GM23338 (cell line): ENCODE measurements around the gene HLCS. TPM values are rescaled to one million over a fixed set of nuclear protein-coding genes. Genes with fewer than 3 reads are reported as not detected.

Experiments used
- ATAC-seq: fragments of 200-7000 bp; cut with Tn5 transposase; 3 replicates; pipeline ENCODE4 v1.9.1; 2020
- DNase-seq: peaks from one replicate; pipeline ENCODE4 v3.0.0-alpha.2; 2015; ENCODE audit warnings: low spot score
- H2AFZ ChIP-seq: fragments of 200-600 bp; sonication (generic); 2 replicates; pipeline ENCODE4 v1.8.0; 2016; ENCODE audit warnings: antibody characterized with exemption, mild to moderate bottlenecking, moderate library complexity
- H3F3A ChIP-seq: fragments of 200-600 bp; sonication (generic); replicated peaks from 2 replicates; pipeline ENCODE4 v1.8.0; 2017; ENCODE audit warnings: antibody characterized with exemption, mixed run types, low read depth
- H3K27ac ChIP-seq: fragments of 200-600 bp; sonication (generic); 2 replicates; pipeline ENCODE4 v1.6.1; 2016; ENCODE audit warnings: low read depth
- H3K27me3 ChIP-seq: fragments of 200-600 bp; sonication (generic); 2 replicates; pipeline ENCODE4 v1.8.0; 2016; ENCODE audit warnings: mild to moderate bottlenecking, mixed run types, moderate library complexity; ENCODE audit not compliant: insufficient read depth
- H3K36me3 ChIP-seq: fragments of 200-600 bp; sonication (generic); 2 replicates; pipeline ENCODE4 v1.8.0; 2016; ENCODE audit warnings: mild to moderate bottlenecking; ENCODE audit not compliant: insufficient read depth
- H3K4me1 ChIP-seq: fragments of 200-600 bp; sonication (generic); 2 replicates; pipeline ENCODE4 v1.8.0; 2016; ENCODE audit warnings: mild to moderate bottlenecking, moderate library complexity; ENCODE audit not compliant: insufficient read depth
- H3K4me2 ChIP-seq: fragments of 200-600 bp; sonication (generic); 2 replicates; pipeline ENCODE4 v1.7.1; 2017; ENCODE audit warnings: mixed run types
- H3K4me3 ChIP-seq: fragments of 200-600 bp; sonication (generic); 2 replicates; pipeline ENCODE4 v1.6.1; 2016; ENCODE audit warnings: mixed run types
- H3K79me2 ChIP-seq: fragments of 200-600 bp; sonication (generic); replicated peaks from 2 replicates; pipeline ENCODE4 v1.8.0; 2017; ENCODE audit warnings: mild to moderate bottlenecking; ENCODE audit not compliant: insufficient read depth
- H3K9me2 ChIP-seq: fragments of 200-600 bp; sonication (generic); 2 replicates; pipeline ENCODE4 v1.8.0; 2017; ENCODE audit not compliant: insufficient read depth
- H4K20me1 ChIP-seq: fragments of 200-600 bp; sonication (generic); replicated peaks from 2 replicates; pipeline ENCODE4 v1.8.0; 2017; ENCODE audit warnings: mild to moderate bottlenecking; ENCODE audit not compliant: insufficient read depth
- H3K27ac Mint-ChIP-seq: 2 replicates; pipeline ENCODE4 v1.8.0; 2020; ENCODE audit warnings: inconsistent platforms, mild to moderate bottlenecking, moderate library complexity, mixed read lengths
- H3K27me3 Mint-ChIP-seq: 3 replicates; pipeline ENCODE4 v1.8.0; 2022; ENCODE audit warnings: low read depth, mild to moderate bottlenecking, moderate library complexity, mixed read lengths, inconsistent platforms; ENCODE audit not compliant: insufficient read depth, poor library complexity
- H3K36me3 Mint-ChIP-seq: 3 replicates; pipeline ENCODE4 v1.8.0; 2021; ENCODE audit warnings: low read depth, mild to moderate bottlenecking, inconsistent platforms, moderate library complexity, mixed read lengths
- H3K4me1 Mint-ChIP-seq: 3 replicates; pipeline ENCODE4 v1.8.0; 2020; ENCODE audit warnings: mild to moderate bottlenecking, inconsistent platforms, mixed read lengths
- H3K4me3 Mint-ChIP-seq: 3 replicates; pipeline ENCODE4 v1.8.0; 2021; ENCODE audit warnings: moderate library complexity, mild to moderate bottlenecking, inconsistent platforms, mixed read lengths
- H3K9me3 Mint-ChIP-seq: 3 replicates; pipeline ENCODE4 v1.8.0; 2020; ENCODE audit warnings: moderate library complexity, mild to moderate bottlenecking, inconsistent platforms, mixed read lengths
- CREB1 ChIP-seq: fragments of 250-450 bp; sonication (Bioruptor Pico); IDR thresholded peaks from 2 replicates; pipeline ENCODE4 v1.5.0; 2020; ENCODE audit warnings: low read depth, mild to moderate bottlenecking, moderate library complexity
- CTCF ChIP-seq, 2 experiments: fragments of 200-600 bp in 1 of 2; sonication (generic) in 1 of 2; conservative IDR thresholded peaks; 2 replicates each; pipeline versions ENCODE4 v1.5.1 to v1.6.1; 2016 to 2017; ENCODE audit warnings: antibody characterized with exemption in 2 of 2, low read depth in 2 of 2, mild to moderate bottlenecking in 2 of 2, moderate library complexity in 1 of 2
- ETS1 ChIP-seq: IDR thresholded peaks from 2 replicates; pipeline ENCODE4 v1.6.1; 2016; ENCODE audit warnings: antibody characterized with exemption
- EZH2 ChIP-seq: fragments of 200-600 bp; sonication (generic); IDR thresholded peaks from one replicate; pipeline ENCODE4 v1.8.0; 2017; ENCODE audit warnings: antibody characterized with exemption, mild to moderate bottlenecking, low read depth; ENCODE audit not compliant: unreplicated experiment
- EZH2phosphoT487 ChIP-seq: fragments of 200-600 bp; sonication (generic); IDR thresholded peaks from one replicate; pipeline ENCODE4 v1.8.1; 2018; ENCODE audit warnings: antibody characterized with exemption; ENCODE audit not compliant: unreplicated experiment
- JUNB ChIP-seq: IDR thresholded peaks from one replicate; pipeline ENCODE4 v1.6.1; 2016; ENCODE audit warnings: antibody characterized with exemption; ENCODE audit not compliant: unreplicated experiment
- NANOG ChIP-seq: IDR thresholded peaks from 2 replicates; pipeline ENCODE4 v1.6.1; 2016; ENCODE audit warnings: antibody characterized with exemption, borderline replicate concordance
- POLR2AphosphoS5 ChIP-seq: IDR thresholded peaks from 2 replicates; pipeline ENCODE4 v1.6.1; 2016; ENCODE audit warnings: antibody characterized with exemption, low read depth
- REST ChIP-seq: IDR thresholded peaks from one replicate; pipeline ENCODE4 v1.6.1; 2018; ENCODE audit warnings: antibody characterized with exemption; ENCODE audit not compliant: unreplicated experiment
- STAT1 ChIP-seq: IDR thresholded peaks from one replicate; pipeline ENCODE4 v1.6.1; 2016; ENCODE audit warnings: antibody characterized with exemption; ENCODE audit not compliant: unreplicated experiment
- ZNF114 ChIP-seq: fragments of 250-450 bp; sonication (Bioruptor Pico); IDR thresholded peaks from 2 replicates; pipeline ENCODE4 v1.5.0; 2020; ENCODE audit warnings: mild to moderate bottlenecking, moderate library complexity
- ZNF331 ChIP-seq: fragments of 250-450 bp; sonication (Bioruptor Pico); IDR thresholded peaks from 2 replicates; pipeline ENCODE4 v1.5.0; 2020; ENCODE audit warnings: low read depth, mild to moderate bottlenecking, moderate library complexity
- ZNF462 ChIP-seq: fragments of 250-450 bp; sonication (Bioruptor Pico); IDR thresholded peaks from 2 replicates; pipeline ENCODE4 v1.5.0; 2020; ENCODE audit warnings: mild to moderate bottlenecking, moderate library complexity
- polyA plus RNA-seq: library from polyadenylated mRNA; unstranded; fragments of >200 nt; fragmentation: Nextera tagmentation; extraction: Ambion mirVana; gene quantifications from 2 replicates; pipeline ENCODE4 v1.2.1, GENCODE V29; 2016
- total RNA-seq: library from RNA; depleted of rRNA; stranded (reverse); fragments of >200 nt; shearing (Covaris generic); gene quantifications from 2 replicates; pipeline ENCODE4 v1.2.3, GENCODE V29; 2014

HLCS gene
- total and polyA plus RNA-seq, 2 experiments from 2014 or later: 6.1 to 14.7 TPM

GRCh38 chr21:37008724-37009123, 42.3 kb upstream of the HLCS start:
- Histone ChIP-seq H3K4me1 (peaks cover 4% of the 10 kb centered on the region; the same call in 1 of the 2 replicates), H2AFZ (no peak overlapping the region), H3K4me2 (no peak overlapping the region), H3F3A (no peaks in the 10 kb centered on the region), H3K4me3 (no peak overlapping the region), H3K79me2 (no peaks in the 10 kb centered on the region), H3K27me3 (peaks cover 56% of the 10 kb centered on the region), H3K27ac (no peak overlapping the region), H3K9me2 (no peaks in the 10 kb centered on the region), H3K36me3 (no peaks in the 10 kb centered on the region), H4K20me1 (peaks cover 4% of the 10 kb centered on the region; the same call in 1 of the 2 replicates)
- ATAC-seq: no peak
- Mint-ChIP-seq H3K4me3 (no peak overlapping the region), H3K36me3 (no peaks in the 10 kb centered on the region), H3K9me3 (no peaks in the 10 kb centered on the region; the same call in 2 of the 3 replicates), H3K4me1 (peaks cover 3% of the 10 kb centered on the region; the same call in 2 of the 3 replicates), H3K27me3 (peaks cover 47% of the 10 kb centered on the region), H3K27ac (no peak overlapping the region)
- DNase-seq: peak; percentile 35
- no peak for TF ChIP-seq CREB1
- no peak for TF ChIP-seq ZNF331 (CRISPR knock-in tag)
- TF ChIP-seq STAT1: no peak
- no peak for TF ChIP-seq EZH2
- TF ChIP-seq NANOG: no peak
- TF ChIP-seq ZNF462 (CRISPR knock-in tag): no peak
- no peak for TF ChIP-seq POLR2AphosphoS5
- no peak for TF ChIP-seq ETS1
- no peak for TF ChIP-seq EZH2phosphoT487
- TF ChIP-seq ZNF114 (CRISPR knock-in tag): no peak
- no peak for TF ChIP-seq CTCF (conservative IDR thresholded peaks at IDR 0.05; ENCODE audit: low read depth in 2 of 2)
- no peak for TF ChIP-seq JUNB
- no peak for TF ChIP-seq REST
